Endometrium (tissue), 2 donors: Measurements from ENCODE around the gene IFT80.

Source experiments
- FAIRE-seq: peaks from 2 replicates; lab custom pipeline; 2012; peaks lifted over from hg19 to GRCh38; lab: Jason Lieb, UNC
- donor health status: control.
- donor health status: control.

The IFT80 gene

DNA sequence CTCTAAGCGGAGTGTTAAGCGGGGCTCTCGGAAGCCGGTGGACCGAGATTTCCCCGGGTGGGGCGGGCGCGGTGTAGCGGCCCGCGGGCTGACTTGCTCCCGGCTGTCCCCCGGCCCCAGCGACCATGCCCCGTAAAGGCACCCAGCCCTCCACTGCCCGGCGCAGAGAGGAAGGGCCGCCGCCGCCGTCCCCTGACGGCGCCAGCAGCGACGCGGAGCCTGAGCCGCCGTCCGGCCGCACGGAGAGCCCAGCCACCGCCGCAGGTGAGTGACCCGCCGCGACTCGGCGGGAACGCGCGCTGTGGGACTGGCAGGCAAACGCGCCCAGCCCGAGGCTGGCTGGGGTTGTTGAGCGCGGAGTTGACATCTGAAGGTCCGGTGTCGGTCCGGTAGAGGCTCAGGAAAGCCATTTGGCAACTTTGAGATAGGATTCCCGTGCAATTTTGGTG, 1.7 kb upstream of the IFT80 start:
- no peak for FAIRE-seq

DNA sequence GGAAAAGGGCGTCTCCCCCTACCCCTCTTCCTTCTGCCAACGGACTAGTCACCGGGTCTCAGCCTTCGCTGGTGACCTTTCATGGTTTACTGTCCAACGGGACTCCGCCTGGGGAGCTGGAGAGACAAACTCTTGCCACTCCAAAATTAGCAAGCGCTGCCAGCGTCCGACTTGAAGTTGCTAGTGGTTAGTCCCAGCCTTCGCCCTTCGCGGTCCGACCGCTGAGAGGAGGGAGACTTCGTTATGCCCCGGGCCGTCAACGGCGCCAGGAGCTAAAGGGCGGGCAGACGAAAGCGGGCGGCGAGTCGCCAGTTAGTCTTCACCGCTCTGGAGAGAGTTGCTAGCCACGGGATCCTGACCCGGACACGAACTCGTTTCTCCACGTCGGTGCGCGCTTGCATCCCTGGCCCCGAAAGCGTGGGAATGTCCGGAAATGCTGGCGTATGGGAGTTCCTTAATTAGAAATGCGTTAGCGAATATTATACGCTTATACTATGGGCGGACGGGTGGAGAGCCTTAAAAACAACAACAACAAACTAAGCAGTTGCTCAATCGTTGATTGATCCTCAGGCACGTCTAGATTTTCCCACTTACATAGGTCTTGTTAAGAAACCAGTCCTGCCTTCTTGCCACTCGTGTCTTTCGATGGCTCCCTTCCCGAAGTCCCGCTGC, 1.1 kb upstream of the IFT80 start:
- FAIRE-seq: no peak

DNA sequence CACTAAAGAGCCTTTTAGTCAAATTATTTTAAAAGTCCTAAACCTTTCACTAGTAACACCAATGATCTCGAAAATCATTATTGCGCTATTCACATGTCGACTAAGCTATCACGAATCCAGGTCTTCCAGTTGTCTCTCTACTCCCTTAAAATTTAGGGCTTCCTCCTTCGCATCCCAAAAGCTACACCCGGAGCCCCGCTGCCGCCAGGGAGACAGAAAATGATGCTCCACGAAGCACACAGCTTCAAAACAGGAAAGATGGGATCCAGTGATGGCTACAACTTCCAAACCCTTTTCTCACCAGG, 253 bp downstream of the IFT80 start:
- no peak for FAIRE-seq

DNA sequence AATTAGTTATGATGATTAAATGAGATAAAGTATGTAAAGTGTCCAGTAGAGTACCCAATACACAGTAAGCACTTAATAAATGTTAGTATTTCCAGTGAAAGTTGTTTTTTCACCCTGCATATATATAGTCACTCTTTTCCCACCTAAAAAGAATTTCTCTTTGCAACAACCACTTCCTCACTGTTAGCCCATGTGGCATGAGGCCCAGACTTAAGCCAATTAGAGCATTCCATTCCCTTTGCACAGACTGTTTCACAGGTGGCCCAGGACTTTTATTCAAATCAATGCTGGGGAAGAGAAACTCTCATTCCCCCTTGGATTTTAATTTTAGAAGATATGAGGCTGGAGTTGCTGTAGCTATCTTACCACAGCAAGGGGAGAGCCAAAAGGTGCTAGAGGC, 3.7 kb downstream of the IFT80 start:
- no peak for FAIRE-seq

DNA sequence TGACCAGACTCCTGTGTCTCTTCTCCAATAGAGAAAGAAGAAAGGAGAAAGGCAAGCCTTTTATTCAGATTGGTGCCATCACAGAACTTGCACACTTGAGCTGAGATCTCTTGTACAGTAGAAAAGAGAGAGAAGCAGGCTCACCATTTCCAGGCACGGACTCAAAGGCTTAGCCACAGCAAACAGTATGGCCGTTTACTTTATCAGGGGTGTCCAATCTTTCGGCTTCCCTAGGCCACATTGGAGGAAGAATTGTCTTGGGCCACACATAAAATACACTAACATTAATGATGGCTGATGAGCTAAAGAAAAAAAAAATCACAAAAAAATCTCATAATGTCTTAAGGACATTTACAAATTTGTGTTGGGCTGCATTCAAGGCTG, 5.0 kb downstream of the IFT80 start:
- FAIRE-seq: no peak

DNA sequence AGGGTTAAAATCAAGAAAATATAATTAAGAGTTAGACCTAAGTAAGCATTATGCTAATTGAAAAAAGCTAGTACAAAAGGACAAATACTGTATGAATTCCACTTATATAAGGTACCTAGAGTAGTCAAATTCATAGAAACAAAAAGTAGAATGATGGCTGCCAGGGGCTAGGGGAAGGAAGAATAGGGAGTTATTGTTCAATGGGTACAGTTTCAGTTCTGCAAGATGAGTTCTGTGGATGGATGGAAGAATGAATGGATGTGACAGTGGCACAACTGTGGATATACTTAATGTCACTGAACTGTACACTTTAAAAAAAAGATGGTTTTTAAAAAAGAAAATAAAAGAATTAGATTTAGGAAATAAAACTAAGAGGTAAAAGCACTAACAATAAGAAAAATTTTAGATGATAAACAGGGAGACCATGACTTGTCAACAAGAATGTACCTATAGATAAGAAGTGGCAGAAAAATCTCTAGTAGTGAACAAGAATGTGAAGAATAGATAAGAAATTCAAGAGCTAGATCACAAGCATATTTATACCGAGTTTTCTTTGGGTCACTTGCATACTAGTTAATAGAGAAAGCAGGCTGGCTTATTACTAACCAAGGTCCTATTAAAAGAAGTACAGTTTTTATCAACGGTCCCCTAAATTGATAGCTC, 5.5 kb downstream of the IFT80 start:
- FAIRE-seq: no peak

DNA sequence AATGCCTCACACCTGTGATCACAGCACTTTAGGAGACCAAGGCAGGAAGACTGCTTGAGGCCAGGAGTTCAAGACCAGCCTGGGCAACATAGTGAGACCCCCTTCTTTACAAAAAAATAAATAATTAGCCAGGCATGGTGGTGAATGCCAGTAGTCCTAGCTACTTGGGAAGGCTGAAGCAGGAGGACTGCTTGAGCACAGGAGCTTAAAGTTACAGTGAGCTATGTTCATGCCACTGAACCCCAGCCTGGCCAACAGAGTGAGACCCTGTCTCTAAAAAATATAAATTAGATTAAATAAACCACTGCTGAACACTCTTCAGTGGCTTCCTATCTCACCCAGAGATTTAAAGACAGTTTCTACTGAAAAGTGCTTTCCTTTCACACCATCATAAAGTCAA, 6.2 kb downstream of the IFT80 start:
- no peak for FAIRE-seq

DNA sequence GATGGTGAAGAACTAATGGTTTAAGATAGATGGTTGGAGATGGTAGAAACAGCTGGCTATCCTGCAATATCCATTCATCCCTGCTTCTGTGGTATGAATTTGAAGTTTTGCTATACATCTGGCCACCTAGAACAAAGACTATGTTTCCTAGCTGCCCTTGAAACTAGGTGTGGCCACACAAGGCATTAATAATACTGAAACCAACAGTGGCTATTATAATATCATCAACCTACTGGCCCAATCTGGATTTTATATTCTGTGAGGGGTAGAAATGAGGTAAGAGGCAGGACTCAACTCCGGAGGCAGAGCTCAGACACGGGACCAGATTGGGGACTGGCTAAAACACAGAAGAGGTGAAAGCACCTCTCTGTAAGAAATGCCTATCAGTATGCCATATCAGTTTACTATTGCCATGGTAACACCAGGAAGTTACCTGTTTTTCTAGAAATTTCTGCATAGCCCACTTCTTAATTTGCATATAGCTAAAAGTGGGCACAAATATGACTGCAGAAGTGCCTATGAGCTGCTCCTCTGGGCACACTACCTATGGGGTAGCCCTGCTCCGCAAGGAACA, 8.4 kb downstream of the IFT80 start:
- no peak for FAIRE-seq

DNA sequence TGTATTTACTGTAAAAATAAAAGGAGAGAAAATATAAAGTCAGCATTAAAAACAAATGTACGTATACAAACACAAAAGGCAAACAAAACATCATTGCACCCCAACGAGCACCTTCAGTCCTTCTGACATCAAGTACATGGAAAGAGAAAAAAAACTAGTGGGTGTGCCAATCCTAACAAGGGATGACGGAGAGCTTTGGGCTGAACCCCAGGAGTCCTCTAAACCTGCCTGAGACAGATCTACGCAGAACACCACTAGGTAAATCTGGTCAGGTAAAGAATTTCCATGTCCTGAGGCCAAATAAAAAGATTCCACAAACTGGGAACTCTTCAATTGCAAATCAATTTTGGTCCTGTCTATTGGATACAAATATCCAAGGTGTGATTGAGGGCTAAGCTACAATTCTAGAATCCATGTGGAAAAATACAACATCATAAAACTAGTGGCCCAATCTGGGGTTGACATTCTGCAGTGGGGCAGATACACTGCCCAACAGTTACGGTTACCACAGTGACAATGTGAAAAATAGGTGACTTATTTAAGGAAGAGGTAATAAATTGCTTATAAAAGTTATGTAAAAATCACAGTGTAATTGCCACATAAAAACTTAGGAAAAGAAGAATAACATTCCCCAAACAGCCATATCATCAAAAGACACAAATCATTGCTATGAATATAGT, 14.2 kb downstream of the IFT80 start:
- no peak for FAIRE-seq

DNA sequence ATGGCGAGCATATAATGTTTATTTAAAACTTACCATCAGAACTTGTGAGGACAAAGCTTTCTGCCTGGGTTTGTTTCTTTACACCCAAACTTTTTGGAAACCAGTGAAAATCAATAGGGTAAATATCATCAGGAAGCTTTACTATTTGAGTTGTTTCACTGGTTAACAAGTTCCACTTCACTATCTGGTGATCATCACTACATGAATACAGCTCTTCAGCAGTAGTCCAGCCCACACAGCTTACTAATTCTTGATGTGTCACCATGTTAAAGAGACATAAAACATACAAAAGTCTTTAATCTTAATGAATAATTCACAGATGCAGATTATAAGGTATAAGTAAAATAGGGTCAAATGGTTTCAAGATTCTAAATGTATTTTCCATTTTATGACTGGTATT, 17.6 kb downstream of the IFT80 start:
- no peak for FAIRE-seq

DNA sequence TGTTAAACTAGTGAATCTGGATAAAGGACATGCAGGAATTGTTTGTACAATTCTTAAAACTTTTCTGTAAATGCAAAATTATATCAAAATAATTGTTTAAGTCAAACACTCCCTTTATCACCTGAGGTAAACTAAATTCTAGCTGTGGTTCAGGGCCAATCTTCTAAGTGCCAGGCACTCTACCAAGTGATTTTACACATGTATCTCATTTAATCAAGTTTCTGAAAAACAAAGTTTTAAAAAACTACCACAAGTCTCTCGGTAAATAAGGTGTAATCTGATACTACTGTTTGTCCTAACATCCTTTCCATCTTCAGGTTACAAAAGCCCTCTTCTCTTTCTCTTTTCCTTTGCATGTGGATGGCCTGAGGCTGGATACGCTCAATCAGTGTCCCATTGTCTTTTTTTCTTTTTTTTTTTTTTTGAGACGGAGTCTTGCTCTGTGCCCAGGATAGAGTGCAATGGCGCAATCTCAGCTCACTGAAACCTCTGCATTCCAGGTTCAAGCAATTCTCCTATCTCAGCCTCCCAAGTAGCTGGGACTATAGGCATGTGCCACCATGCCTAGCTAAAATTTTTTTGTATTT, 19.3 kb downstream of the IFT80 start:
- no peak for FAIRE-seq

DNA sequence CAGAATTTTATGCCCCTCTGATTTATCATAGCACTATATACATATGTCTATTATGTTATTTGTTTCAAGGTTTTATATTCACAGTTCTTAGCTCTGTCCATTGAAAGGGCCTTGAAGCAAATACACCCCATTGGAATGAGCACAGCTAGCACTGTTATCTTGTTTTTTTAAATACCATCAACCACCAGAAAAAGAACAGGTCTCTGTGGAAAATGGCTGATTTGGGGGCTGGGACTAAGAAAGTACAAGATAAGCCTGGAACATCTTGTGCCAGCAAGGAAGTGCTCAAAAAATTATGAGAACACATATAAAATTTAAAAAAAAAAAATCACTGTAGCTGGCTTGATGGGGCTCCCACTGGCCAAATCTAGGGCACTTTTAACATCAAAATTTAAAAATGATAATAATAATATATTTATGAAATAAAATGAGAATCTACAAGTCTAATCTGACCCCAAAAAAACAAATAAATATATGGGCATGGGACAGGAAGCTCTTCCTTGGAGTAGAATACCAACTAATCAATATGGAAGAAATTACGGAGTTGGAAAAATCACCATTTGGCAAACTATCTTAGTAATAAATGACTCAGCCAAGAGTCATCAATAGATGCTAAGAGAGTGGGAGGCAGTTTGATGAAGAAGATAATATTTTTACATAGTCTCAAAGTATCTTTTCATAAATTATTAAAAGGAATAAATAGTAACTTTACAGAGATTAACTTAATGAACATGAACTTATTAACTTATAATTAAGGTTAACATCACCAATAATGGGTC, 20.5 kb downstream of the IFT80 start:
- no peak for FAIRE-seq

DNA sequence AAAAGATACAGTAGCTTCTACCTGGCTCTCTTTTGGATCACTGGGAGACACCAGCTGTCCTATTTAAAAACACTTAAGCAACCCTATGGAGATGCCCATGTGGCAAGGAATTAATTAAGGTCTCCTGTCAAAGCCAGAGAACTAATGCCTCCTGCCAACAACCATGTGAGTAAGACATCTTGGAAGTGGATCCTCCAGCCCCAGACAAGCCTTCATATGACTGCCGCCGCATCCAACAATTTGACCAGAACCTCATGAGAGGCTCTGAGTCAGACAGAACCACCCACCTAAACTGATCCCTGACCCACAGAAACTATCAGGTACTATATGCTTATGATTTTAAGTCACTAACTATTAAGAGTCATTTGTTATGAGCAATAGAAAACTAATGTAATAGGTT, 22.3 kb downstream of the IFT80 start:
- FAIRE-seq: no peak

DNA sequence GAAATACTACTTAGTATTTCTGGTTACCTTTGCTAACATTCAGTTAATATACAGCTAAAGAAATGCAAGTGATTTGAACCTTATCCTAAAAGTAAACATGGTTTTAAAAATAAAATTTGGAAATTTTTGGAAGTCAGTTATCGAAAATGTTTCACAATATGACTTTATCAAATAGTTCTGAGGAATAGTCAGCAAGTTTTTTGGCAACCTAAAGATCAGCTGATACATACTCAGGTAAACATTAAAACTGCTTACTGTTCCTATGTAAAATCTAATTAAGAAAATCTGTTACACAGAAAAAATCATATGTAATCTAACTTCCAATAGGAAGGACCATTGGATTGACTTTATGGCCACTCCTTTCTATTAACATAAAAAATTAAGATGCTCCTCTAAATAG, 24.1 kb downstream of the IFT80 start:
- FAIRE-seq: no peak

DNA sequence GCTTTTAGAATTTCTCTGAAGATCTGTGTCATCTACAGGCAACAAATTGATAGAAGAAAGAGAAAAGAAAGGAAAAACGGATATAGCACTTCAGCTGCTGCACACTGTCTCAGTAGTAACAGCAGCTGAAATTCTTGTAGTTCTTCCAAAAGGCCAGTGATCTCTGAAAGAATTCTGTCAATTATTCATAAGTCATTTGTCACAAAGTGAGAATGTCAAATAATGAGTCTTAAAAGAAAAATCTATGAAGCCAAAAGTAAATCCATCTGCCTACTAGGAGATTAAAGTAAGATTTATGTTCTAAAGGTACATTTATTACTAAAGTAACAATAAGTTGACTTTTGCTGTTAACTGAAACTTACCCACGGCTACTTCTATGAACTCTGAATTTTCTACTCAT, 24.6 kb downstream of the IFT80 start:
- FAIRE-seq: no peak

DNA sequence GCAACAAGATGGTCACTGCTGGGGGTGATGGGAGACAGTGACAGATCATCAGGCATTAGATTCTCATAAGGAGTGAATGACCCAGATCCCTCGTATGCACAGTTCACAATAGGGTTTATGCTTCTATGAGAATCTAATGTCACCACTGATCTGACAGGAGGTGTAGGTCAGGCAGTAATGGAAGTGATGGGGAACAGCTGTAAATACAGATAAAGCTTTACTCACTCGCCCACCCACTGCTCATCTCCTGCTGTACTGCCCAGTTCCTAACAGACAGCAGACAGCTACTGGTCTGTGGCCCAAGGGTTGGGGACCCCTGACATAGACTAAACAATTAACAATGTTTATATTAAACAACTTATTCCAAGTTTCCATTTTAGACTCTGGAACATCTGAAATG, 25.4 kb downstream of the IFT80 start:
- no peak for FAIRE-seq

DNA sequence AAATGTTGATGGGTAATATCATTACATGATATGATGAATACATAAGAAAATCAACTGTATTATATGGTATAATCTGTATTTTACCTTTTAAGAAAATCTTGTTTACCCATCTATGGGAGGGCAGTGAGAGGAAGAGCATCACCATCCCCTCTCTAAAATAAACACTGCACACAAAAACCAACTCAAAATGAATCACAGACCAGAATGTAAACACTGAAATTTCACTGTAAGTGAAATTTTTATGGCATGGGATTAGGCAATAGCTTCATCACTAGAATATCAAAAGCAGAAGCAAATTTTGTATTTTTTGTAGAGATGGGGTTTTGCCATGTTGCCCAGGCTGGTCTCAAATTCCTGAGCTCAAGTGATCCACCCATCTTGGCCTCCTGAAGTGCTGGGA, 26.2 kb downstream of the IFT80 start:
- FAIRE-seq: no peak

DNA sequence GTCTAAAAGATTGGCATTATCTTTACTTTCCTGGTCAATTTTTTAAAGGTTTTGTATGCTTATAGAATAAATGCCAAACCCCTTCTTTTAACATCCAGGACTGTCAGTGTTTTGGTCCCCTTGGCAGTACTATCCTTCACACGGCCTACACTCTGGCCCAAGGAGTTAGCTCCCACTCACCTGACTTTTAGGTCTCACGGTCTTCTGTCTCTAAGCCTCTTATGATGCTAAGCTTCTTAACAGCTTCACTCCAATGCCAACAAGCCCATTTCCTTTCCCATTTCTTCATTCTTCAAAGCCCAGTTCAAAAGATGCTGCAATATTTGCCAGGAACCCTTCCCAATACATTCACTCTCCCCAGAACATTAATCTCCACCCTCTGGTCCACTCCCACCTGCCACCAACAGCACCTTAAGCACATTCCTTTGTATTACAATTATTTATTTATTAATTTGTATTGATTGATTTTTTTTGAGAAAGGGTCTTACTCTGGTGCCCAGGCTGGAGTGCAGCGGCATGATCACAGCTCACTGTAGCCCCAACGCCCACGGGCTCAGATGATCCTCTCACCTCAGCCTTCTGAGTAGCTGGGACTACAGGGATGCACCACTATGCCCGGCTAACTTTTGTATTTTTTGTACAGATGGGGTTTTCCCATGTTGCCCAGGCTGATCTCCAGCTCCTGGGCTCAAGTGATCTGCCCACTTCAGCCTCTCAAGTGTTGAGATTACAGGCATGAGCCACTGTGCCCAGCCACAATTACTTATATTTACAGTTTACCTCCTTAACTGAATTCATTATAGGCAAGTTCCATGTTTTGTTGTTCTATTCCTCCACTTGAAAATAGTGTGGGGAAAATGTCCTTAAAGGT, 27.8 kb downstream of the IFT80 start:
- no peak for FAIRE-seq

DNA sequence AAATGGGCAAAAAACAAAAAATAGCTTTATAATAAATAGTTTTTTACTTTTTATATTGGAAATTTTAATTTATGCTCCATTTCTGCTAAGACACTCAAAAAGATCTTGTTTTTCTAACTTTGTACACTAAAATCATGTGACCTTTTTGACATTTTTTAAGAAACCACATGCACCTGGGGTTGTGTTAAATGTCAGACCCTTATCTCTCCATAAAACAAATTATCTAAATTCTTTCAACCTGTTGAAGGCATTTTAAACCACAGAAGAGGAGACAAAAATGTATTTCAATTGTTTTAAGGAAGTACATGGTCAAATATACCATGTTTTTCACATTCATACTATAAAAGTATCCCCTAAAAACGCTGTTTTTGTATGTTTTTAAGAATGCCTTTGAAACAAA, 29.2 kb downstream of the IFT80 start:
- FAIRE-seq: peak; percentile 67

DNA sequence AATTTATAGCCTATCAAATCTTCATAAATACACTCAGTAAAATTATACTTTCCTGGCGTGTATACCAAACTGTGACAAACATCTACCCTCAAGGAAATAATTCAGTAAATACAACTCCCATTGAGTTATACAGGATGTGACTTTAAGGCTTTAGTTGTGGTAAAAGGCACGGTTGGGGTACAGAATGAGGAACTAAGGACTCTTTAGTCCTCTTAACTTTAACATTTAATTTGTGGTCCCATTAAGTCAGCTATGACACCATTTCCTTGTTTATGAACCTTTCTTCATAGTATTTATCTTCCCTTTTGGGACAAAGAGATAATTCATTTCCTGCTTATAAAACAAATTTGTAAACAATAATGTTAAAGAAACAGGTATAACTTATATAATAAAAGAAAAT, 30.2 kb downstream of the IFT80 start:
- FAIRE-seq: no peak

DNA sequence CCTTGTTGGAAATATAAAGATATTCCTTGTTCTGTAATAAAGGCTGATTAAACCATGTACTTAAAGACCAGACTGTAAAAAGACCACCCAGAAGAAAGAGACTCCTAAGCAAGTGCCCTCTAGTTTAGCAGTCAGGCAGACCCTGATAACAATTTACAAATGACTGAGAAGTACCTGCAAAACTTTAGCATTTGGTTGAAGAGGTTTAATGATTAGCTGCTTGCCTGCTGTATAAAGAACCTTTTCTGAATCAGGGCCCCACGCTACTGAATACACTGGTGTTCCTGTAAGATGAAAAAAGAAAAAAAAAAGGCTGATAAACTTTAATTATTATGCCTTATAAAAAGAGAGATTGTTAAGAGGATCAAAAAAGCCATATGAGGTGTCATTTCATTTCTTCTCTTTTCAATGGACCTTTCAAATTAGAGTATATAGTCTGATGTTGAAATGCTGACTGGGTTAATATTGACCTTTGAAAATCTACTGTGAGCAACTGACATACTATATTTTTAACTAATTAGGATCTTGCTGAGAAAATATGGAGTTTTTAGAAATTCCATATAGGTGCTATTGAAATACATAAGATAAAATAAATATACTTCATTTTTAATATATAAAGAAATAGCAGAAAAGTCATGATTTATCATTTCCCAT, 33.0 kb downstream of the IFT80 start:
- FAIRE-seq: no peak
